Common myeloid progenitor, CD34-positive (primary cell): ENCODE data around the gene N4BP3.

Source experiments
- CTCF ChIA-PET: fragments of 350-600 bp; sonication (Branson Sonifier 250); formaldehyde crosslinking; loops from one replicate; lab custom pipeline; 2021; ENCODE audit warnings: antibody characterized with exemption; lab: Charles Lee
- POLR2A ChIA-PET: fragments of 350-600 bp; sonication (Branson Sonifier 250); formaldehyde crosslinking; loops from one replicate; lab custom pipeline; 2021; ENCODE audit warnings: antibody characterized with exemption; lab: Charles Lee
- DNase-seq, 3 donors: peaks; one replicate each; pipeline versions ENCODE4 v3.0.0 to v3.0.0-alpha.2; 2013
- H3K27ac ChIP-seq, 2 experiments: 1 replicate in 1 of 2; 2 replicates in 1 of 2; pipeline ENCODE4 v1.7.0; 2013; ENCODE audit warnings: inconsistent platforms in 2 of 2, low read length in 2 of 2, mild to moderate bottlenecking in 2 of 2, low read depth in 1 of 2, moderate library complexity in 1 of 2; ENCODE audit not compliant: severe bottlenecking in 2 of 2, insufficient read depth in 1 of 2, poor library complexity in 1 of 2
- H3K27me3 ChIP-seq, 5 experiments: replicated peaks in 2 of 5; 1 replicate in 3 of 5; 2 replicates in 2 of 5; pipeline versions ENCODE4 v1.6.1 to v1.7.0; 2013; ENCODE audit warnings: low read length in 4 of 5, mild to moderate bottlenecking in 2 of 5, moderate library complexity in 2 of 5, inconsistent platforms in 1 of 5; ENCODE audit not compliant: insufficient read depth in 5 of 5, control insufficient read depth in 4 of 5
- H3K36me3 ChIP-seq, 4 experiments: 1 replicate in 2 of 4; 2 replicates in 2 of 4; pipeline versions ENCODE4 v1.6.1 to v1.7.0; 2013; ENCODE audit warnings: low read length in 3 of 4, control low read depth in 1 of 4, mild to moderate bottlenecking in 1 of 4; ENCODE audit not compliant: control insufficient read depth in 4 of 4, insufficient read depth in 4 of 4
- H3K4me1 ChIP-seq, 4 experiments: 1 replicate in 3 of 4; 2 replicates in 1 of 4; pipeline versions ENCODE4 v1.6.1 to v1.7.1; 2013; ENCODE audit warnings: low read length in 3 of 4, mild to moderate bottlenecking in 3 of 4, control low read depth in 1 of 4, inconsistent platforms in 1 of 4, moderate library complexity in 1 of 4; ENCODE audit not compliant: control insufficient read depth in 4 of 4, insufficient read depth in 4 of 4; ENCODE audit errors: control extremely low read depth in 1 of 4
- H3K4me3 ChIP-seq, 7 experiments: 1 replicate in 4 of 7; 2 replicates in 3 of 7; pipeline versions ENCODE4 v1.5.1 to v1.7.0; 2013; ENCODE audit warnings: mild to moderate bottlenecking in 7 of 7, low read length in 6 of 7, moderate library complexity in 6 of 7, inconsistent platforms in 2 of 7, low read depth in 2 of 7, control low read depth in 1 of 7; ENCODE audit not compliant: insufficient read depth in 4 of 7, control insufficient read depth in 1 of 7; ENCODE audit errors: extremely low read depth in 1 of 7
- H3K9me3 ChIP-seq, 5 experiments: 1 replicate in 4 of 5; 2 replicates in 1 of 5; pipeline versions ENCODE4 v1.6.1 to v1.7.1; 2013; ENCODE audit warnings: low read length in 4 of 5, mild to moderate bottlenecking in 2 of 5, inconsistent platforms in 1 of 5, low read depth in 1 of 5, moderate library complexity in 1 of 5; ENCODE audit not compliant: control insufficient read depth in 4 of 5, insufficient read depth in 2 of 5; ENCODE audit errors: control extremely low read depth in 1 of 5
- WGBS: methylation state at CpG from one replicate; pipeline ENCODE4 v1.1.5; 2013; ENCODE audit not compliant: insufficient coverage; 5-methylcytosine and 5-hydroxymethylcytosine counted together

Gene N4BP3

DNA sequence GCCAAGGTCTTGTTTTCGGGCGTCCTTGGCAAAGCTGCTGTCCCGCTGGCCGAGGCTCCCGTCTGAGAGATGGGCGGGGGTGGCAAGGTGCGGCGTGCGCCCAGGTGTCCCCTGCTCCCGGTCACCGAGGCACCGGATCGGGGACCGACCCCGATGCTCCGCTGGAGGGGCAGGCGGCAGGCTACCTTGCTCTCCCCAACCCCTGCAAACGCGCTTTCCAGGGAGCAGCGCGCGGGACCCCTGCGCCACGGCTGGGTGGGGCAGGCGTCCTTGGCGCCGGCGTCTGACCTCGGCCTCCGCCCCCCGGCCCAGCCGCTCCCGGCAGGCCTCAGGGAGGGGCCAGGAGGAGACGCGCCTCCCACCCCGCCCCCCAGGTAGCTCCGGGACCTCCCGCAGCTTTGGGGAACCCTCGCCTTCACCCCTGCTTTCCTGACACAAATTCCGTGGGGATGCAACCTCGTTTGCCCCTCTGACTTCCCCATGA is 551 bp downstream of the N4BP3 start:
- DNase-seq = peak in 1 of 3 donors; percentile 38
- Histone ChIP-seq H3K27me3 (peaks cover 0 to 56% (median 21%) of the 10 kb centered on the region in 5 experiments), H3K4me1 (peaks cover 6 to 65% (median 62%) of the 10 kb centered on the region in 4 experiments), H3K4me3 (peak overlapping the region in 6 of 7 experiments; percentile 26 to 72 (median 60)), H3K9me3 (peaks cover 0 to 6% (median 0%) of the 10 kb centered on the region in 5 experiments), H3K27ac (no peak overlapping the region), H3K36me3 (no peaks in the 10 kb centered on the region)
- ChIA-PET POLR2A (interaction anchor here (4.9 kb wide), 1 partner anchor 10 kb away, joined by 27 read pairs; no protein-coding TSS in a partner anchor), CTCF (interaction anchor here (1.0 to 1.7 kb wide), 4 partner anchors 8 to 35 kb away, joined by 3 to 6 read pairs (median 4); no protein-coding TSS in a partner anchor)
- WGBS = under 1% methylated on average over 35 of the region's 41 CpGs

DNA sequence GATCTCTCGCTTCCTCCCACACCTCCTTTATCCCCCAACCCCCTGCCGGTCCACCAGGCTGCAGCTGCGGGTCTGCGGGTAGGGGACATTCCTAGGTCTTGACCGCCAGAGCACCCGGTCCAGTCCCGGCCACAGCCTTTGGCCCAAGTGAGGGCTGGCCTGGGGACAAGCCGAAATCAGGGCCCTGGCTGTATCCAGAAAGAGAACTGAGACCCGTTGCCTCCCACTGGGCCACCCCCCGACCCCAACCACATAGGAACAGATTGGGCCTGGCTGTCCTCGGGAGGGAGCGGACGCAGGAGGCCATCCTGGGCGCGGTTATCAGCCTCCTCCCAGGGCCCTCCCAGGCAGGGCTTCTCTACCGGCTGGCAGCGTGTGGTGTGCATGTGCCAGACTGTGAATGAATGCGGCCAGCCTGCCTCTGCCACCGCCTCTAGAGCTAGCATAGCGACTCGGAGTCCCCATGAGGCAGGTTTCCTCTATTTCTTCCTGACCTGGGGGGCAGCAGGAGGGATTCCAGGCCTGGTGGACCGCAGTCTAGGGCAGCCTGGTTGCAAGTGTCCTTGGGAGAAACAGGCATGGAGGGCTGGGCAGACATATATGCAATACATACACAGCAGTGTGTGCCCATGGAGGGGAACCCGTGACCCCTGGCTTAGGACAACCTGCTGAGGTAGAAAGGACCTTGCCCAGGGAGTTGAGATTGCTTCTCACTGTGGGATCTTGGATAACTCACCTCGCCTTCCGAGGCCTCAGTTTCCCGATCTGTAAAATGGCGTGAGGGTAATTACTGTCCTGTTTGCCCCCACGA is 1.2 kb downstream of the N4BP3 start:
- Histone ChIP-seq H3K27ac (no peak overlapping the region), H3K27me3 (peaks cover 0 to 56% (median 21%) of the 10 kb centered on the region in 5 experiments), H3K4me1 (peaks cover 6 to 67% (median 65%) of the 10 kb centered on the region in 4 experiments), H3K4me3 (peak overlapping the region in 6 of 7 experiments; percentile 26 to 72 (median 60)), H3K36me3 (no peaks in the 10 kb centered on the region), H3K9me3 (peaks cover 0 to 6% (median 0%) of the 10 kb centered on the region in 5 experiments)
- ChIA-PET CTCF (interaction anchor here (1.1 to 11.1 kb wide), 4 partner anchors 8 to 37 kb away, joined by 3 to 137 read pairs (median 5); no protein-coding TSS in a partner anchor), POLR2A (interaction anchor here (0.6 to 4.9 kb wide), 4 partner anchors 10 to 24 kb away, joined by 3 to 27 read pairs (median 5); partner anchors contain the start of gene RMND5B)
- WGBS = 16% methylated on average over 26 of the region's 28 CpGs
- peak in 2 of 3 donors; percentile 75 to 82 for DNase-seq

DNA sequence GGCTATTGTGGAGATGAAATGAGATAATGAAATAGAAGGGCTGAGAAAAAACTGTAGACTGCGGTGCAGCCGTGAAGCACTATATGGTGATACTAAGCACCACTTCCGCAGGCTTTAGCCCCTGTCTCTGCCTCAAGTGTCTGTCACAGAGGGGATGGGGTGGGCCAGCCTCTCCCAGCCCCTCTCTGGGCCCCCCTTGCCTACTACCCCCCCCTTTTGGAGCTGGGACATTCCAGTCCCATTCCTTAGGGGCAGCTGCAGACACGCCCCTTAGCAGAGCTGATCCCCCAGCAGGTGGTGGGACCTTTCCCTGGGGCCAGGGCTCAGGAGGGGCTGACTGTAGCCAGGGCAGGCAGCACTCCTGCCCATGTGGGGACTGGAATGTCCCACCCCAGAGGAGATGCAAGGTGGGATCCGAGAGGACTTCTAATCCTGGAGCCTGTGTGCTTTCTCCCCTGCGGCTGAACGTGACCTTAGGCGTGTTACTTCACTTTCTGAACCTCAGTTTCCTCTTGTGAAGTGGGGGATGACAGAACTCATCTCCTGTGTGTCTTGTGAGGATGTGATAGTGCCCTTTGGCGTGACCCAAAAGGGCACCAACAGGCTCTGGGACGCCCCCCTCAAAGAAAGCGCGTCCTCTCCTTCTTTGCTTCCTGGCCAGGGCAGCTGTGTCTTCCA is 1.9 kb downstream of the N4BP3 start:
- peaks cover 0 to 6% (median 0%) of the 10 kb centered on the region in 5 experiments for H3K9me3 ChIP-seq
- 82% methylated on average over 11 of the region's 12 CpGs for whole genome bisulfite sequencing
- ChIA-PET POLR2A (interaction anchor here (0.6 to 4.9 kb wide), 8 partner anchors 9 to 759 kb away, joined by 3 to 27 read pairs (median 6); partner anchors contain the start of genes NHP2 and RMND5B), CTCF (interaction anchor here (1.2 to 11.1 kb wide), 5 partner anchors 9 to 38 kb away, joined by 3 to 137 read pairs (median 4); no protein-coding TSS in a partner anchor)
- H3K27ac ChIP-seq = no peak overlapping the region
- peaks cover 0 to 56% (median 21%) of the 10 kb centered on the region in 5 experiments for H3K27me3 ChIP-seq
- peaks cover 6 to 75% (median 72%) of the 10 kb centered on the region in 4 experiments for H3K4me1 ChIP-seq
- DNase-seq = peak in 1 of 3 donors; percentile 18
- no peaks in the 10 kb centered on the region for H3K36me3 ChIP-seq
- H3K4me3 ChIP-seq = no peak overlapping the region

DNA sequence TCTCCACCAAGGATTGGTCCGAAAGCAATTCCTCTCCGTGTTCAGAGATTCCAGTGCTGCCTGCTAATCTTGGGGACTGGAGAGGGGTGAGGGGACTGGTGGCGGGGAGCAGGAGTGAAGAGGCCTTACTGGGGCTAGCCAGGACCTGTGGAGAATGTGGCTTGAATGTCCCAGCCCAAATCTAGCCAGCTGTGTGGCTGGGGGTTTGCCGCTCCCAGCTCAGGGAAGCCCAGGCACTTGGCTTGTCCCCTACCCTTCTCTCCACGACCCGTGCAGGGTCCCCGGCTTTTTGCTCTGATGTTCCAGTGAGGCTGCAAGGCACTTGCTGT is 2.4 kb downstream of the N4BP3 start:
- H3K9me3 ChIP-seq = peaks cover 0 to 6% (median 0%) of the 10 kb centered on the region in 5 experiments
- H3K4me1 ChIP-seq = peaks cover 6 to 80% (median 77%) of the 10 kb centered on the region in 4 experiments
- peaks cover 0 to 56% (median 21%) of the 10 kb centered on the region in 5 experiments for H3K27me3 ChIP-seq
- 80% methylated on average over 4 of the region's 7 CpGs for WGBS
- H3K27ac ChIP-seq = no peak overlapping the region
- CTCF ChIA-PET = interaction anchor here (1.0 to 11.1 kb wide), 4 partner anchors 12 to 38 kb away, joined by 4 to 137 read pairs (median 4); no protein-coding TSS in a partner anchor
- POLR2A ChIA-PET = interaction anchor here (0.6 to 4.9 kb wide), 6 partner anchors 9 to 759 kb away, joined by 3 to 27 read pairs (median 7); partner anchors contain the start of gene NHP2
- H3K4me3 ChIP-seq = no peak overlapping the region
- DNase-seq = peak in 1 of 3 donors; percentile 29
- H3K36me3 ChIP-seq = no peaks in the 10 kb centered on the region

DNA sequence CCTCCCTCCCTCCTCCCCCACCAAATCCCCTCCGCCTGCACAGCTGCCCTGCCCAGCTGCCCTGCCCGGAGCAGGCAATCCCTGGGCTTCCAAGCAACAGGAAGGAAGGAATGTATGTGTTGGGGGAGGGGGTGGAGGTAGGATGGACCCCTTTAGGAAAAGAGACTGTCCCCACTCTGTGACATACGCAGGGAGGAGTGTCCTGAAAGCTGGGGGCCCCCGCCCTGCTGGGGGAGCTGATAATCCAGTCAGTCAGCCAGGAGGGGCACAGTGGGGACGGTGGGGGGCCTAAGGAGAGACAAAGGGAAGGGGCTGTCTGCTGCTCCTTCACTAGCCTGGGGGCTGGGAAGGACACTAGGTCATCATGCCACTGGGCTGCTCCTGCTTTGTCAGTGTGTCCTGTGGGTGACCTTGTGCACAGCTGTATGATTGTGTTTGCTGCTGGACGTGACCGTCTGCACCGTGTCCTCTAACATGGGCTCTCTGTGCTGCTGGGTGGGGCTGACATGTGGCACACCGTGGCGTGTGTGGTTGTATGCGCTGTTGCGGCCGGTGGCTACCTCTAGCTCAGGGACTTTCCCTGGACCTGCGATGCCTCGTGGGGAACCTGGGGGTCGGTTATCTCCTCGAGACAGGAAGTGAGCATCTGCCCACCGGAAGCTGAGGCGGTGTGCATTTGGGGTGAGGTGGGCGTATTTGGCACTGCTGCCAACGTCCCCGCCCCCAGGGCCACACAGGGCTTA is 3.0 kb downstream of the N4BP3 start:
- POLR2A ChIA-PET = interaction anchor here (0.6 to 4.9 kb wide), 8 partner anchors 8 to 73 kb away, joined by 3 to 27 read pairs (median 7); partner anchors contain the start of genes NHP2 and RMND5B

More for the DNA sequence above, 3.0 kb downstream of the N4BP3 start:
- WGBS = 9% methylated on average over 7 of the region's 22 CpGs
- Histone ChIP-seq H3K36me3 (no peaks in the 10 kb centered on the region), H3K27ac (no peak overlapping the region), H3K9me3 (peaks cover 0 to 6% (median 0%) of the 10 kb centered on the region in 5 experiments), H3K4me1 (peaks cover 6 to 85% (median 82%) of the 10 kb centered on the region in 4 experiments), H3K4me3 (peak overlapping the region in 3 of 7 experiments; percentile 26 to 55 (median 48)), H3K27me3 (peaks cover 0 to 56% (median 21%) of the 10 kb centered on the region in 5 experiments)
- peak; percentile 85 to 98 (median 98) for DNase-seq
- CTCF ChIA-PET = interaction anchor here (0.8 to 11.1 kb wide), 6 partner anchors 12 to 39 kb away, joined by 3 to 137 read pairs (median 4); no protein-coding TSS in a partner anchor
